IMR-90 (cell line): ENCODE results near the gene L3MBTL4. TPM values are rescaled to one million over a fixed set of nuclear protein-coding genes. Genes with fewer than 3 reads are reported as not detected.

Experiments used
- ATAC-seq: fragments of 200-7000 bp; cut with Tn5 transposase; 2 replicates; pipeline ENCODE4 v1.9.1; 2020; ENCODE audit warnings: low read depth, mild to moderate bottlenecking, moderate library complexity
- BruUV-seq: library from RNA; stranded (reverse); fragments of 400-500 nt; replicated peaks from 2 replicates; lab custom pipeline; 2021; lab: Mats Ljungman, UMichigan
- CTCF ChIA-PET: fragments of 300-600 bp; formaldehyde crosslinking; extraction: SDS; loops from one replicate; lab custom pipeline; 2021; ENCODE audit warnings: antibody characterized with exemption; lab: Yijun Ruan, JAX
- POLR2A ChIA-PET: fragments of 300-600 bp; sonication (Branson Sonifier 250); formaldehyde crosslinking; loops from one replicate; lab custom pipeline; 2022; ENCODE audit warnings: antibody characterized with exemption; ENCODE audit not compliant: unreplicated experiment; lab: Charles Lee
- DNase-seq: peaks from one replicate; pipeline ENCODE4 v3.0.0; 2013
- H2AFZ ChIP-seq: replicated peaks from 2 replicates; pipeline ENCODE3; 2013; ENCODE audit warnings: low read length, mild to moderate bottlenecking; ENCODE audit not compliant: poor library complexity
- H2AK5ac ChIP-seq: 2 replicates; pipeline ENCODE4 v1.6.1; 2013; ENCODE audit warnings: low read depth, low read length, inconsistent platforms
- H2AK9ac ChIP-seq: replicated peaks from 2 replicates; pipeline ENCODE3; 2013; ENCODE audit warnings: mild to moderate bottlenecking, low read depth, low read length, moderate library complexity; ENCODE audit not compliant: poor library complexity
- H2BK120ac ChIP-seq: 2 replicates; pipeline ENCODE4 v1.6.1; 2013; ENCODE audit warnings: low read depth, low read length, inconsistent platforms
- H2BK15ac ChIP-seq: 3 replicates; pipeline ENCODE4 v1.6.1; 2013; ENCODE audit warnings: low read depth, low read length, inconsistent platforms
- H2BK20ac ChIP-seq: 2 replicates; pipeline ENCODE4 v1.6.1; 2013; ENCODE audit warnings: low read depth, mild to moderate bottlenecking, inconsistent platforms, low read length, moderate library complexity
- H2BK5ac ChIP-seq: 2 replicates; pipeline ENCODE4 v1.6.1; 2013; ENCODE audit warnings: mild to moderate bottlenecking, low read depth, low read length, inconsistent platforms; ENCODE audit not compliant: poor library complexity, severe bottlenecking
- H3K14ac ChIP-seq: replicated peaks from 2 replicates; pipeline ENCODE4 v1.6.1; 2013; ENCODE audit warnings: low read depth, low read length, inconsistent platforms
- H3K18ac ChIP-seq: 2 replicates; pipeline ENCODE4 v1.6.1; 2013; ENCODE audit warnings: low read depth, low read length, control low read depth
- H3K23ac ChIP-seq: 2 replicates; pipeline ENCODE4 v1.6.1; 2013; ENCODE audit warnings: low read depth, low read length, inconsistent platforms
- H3K27ac ChIP-seq: 2 replicates; pipeline ENCODE4 v1.5.1; 2013; ENCODE audit warnings: mild to moderate bottlenecking, control low read depth, low read length; ENCODE audit not compliant: insufficient read depth
- H3K27me3 ChIP-seq: 2 replicates; pipeline ENCODE4 v1.6.1; 2013; ENCODE audit warnings: low read length; ENCODE audit not compliant: control insufficient read depth, insufficient read depth
- H3K36me3 ChIP-seq: 2 replicates; pipeline ENCODE4 v1.6.1; 2013; ENCODE audit warnings: low read length, mixed read lengths; ENCODE audit not compliant: control insufficient read depth, insufficient read depth
- H3K4ac ChIP-seq: 2 replicates; pipeline ENCODE4 v1.6.1; 2013; ENCODE audit warnings: low read depth, low read length, inconsistent platforms
- H3K4me1 ChIP-seq: 2 replicates; pipeline ENCODE4 v1.6.1; 2013; ENCODE audit warnings: low read length, mixed read lengths; ENCODE audit not compliant: control insufficient read depth, insufficient read depth
- H3K4me2 ChIP-seq: 2 replicates; pipeline ENCODE4 v1.6.1; 2013; ENCODE audit warnings: low read depth, mild to moderate bottlenecking, control low read depth, low read length, moderate library complexity
- H3K4me3 ChIP-seq: 2 replicates; pipeline ENCODE4 v1.5.1; 2013; ENCODE audit warnings: low read depth, mild to moderate bottlenecking, control low read depth, low read length, moderate library complexity; ENCODE audit not compliant: insufficient read depth
- H3K56ac ChIP-seq: 2 replicates; pipeline ENCODE4 v1.6.1; 2013; ENCODE audit warnings: low read length, inconsistent platforms; ENCODE audit not compliant: insufficient read depth; ENCODE audit errors: extremely low read depth
- H3K79me1 ChIP-seq, 2 experiments: 2 replicates each; pipeline ENCODE4 v1.6.1; 2013; ENCODE audit warnings: low read length in 2 of 2, inconsistent platforms in 1 of 2, low read depth in 1 of 2
- H3K9ac ChIP-seq: 2 replicates; pipeline ENCODE4 v1.6.1; 2013; ENCODE audit warnings: low read depth, low read length, control low read depth
- H3K9me1 ChIP-seq: 2 replicates; pipeline ENCODE4 v1.6.1; 2013; ENCODE audit warnings: low read length, inconsistent platforms; ENCODE audit not compliant: insufficient read depth
- H3K9me3 ChIP-seq: 2 replicates; pipeline ENCODE4 v1.6.1; 2013; ENCODE audit warnings: low read length; ENCODE audit not compliant: control insufficient read depth, insufficient read depth
- H4K20me1 ChIP-seq: 2 replicates; pipeline ENCODE4 v1.6.1; 2013; ENCODE audit warnings: low read length, inconsistent platforms; ENCODE audit not compliant: insufficient read depth
- H4K5ac ChIP-seq: 2 replicates; pipeline ENCODE4 v1.6.1; 2013; ENCODE audit warnings: mild to moderate bottlenecking, low read depth, low read length, control low read depth
- H4K8ac ChIP-seq, 2 experiments: 2 replicates each; pipeline ENCODE4 v1.6.1; 2013; ENCODE audit warnings: low read depth in 2 of 2, low read length in 2 of 2, control low read depth in 1 of 2, inconsistent platforms in 1 of 2
- H4K91ac ChIP-seq: 2 replicates; pipeline ENCODE4 v1.6.1; 2013; ENCODE audit warnings: low read depth, low read length, inconsistent platforms; ENCODE audit not compliant: insufficient read depth
- POLR2A ChIP-seq: IDR thresholded peaks from 2 replicates; pipeline ENCODE4 v1.6.1; 2012; ENCODE audit warnings: mild to moderate bottlenecking, low read depth, low read length
- SMC3 ChIP-seq: fragments of 150-350 bp; IDR thresholded peaks from 2 replicates; pipeline ENCODE4 v1.6.1; 2016; ENCODE audit warnings: low read depth, mild to moderate bottlenecking, antibody characterized with exemption, low read length, moderate library complexity
- WGBS, 2 experiments: methylation state at CpG; one replicate each; pipeline versions ENCODE4 v1.1.5 to v1.1.7; 2013; ENCODE audit warnings: missing lambda C conversion rate in 2 of 2; ENCODE audit not compliant: insufficient read length in 1 of 2; ENCODE audit errors: extremely low coverage in 2 of 2; 5-methylcytosine and 5-hydroxymethylcytosine counted together
- dilution Hi-C: fragments of 300-500 bp; cut with HindIII; formaldehyde crosslinking; loops from one replicate; pipeline ENCODE4 v1.14.3; 2018; ENCODE audit warnings: low sequenced_read_pairs; ENCODE audit not compliant: unreplicated experiment
- in situ Hi-C: fragments of 300-500 bp; cut with MboI; formaldehyde crosslinking; loops from 3 replicates; pipeline ENCODE4 v1.14.3; 2019; ENCODE audit warnings: low sequenced_read_pairs, inconsistent platforms, mixed read lengths
- intact Hi-C: fragments of 100-400 bp; cut with micrococcal nuclease; formaldehyde crosslinking; loops from 2 replicates; pipeline ENCODE4 v1.10.0; 2022
- polyA plus RNA-seq, 3 experiments: library from polyadenylated mRNA; depleted of rRNA; stranded (reverse); fragments of >200 nt; gene quantifications; 2 replicates each; pipeline ENCODE4 v1.2.3, GENCODE V29; 2012; ENCODE audit warnings: low replicate concordance in 1 of 3
- total RNA-seq: library from RNA; depleted of rRNA; stranded (reverse); fragments of >200 nt; gene quantifications from 2 replicates; pipeline ENCODE4 v1.2.3, GENCODE V29; 2012
- TF ChIP-seq, protein P1 (sequence below): conservative IDR thresholded peaks from 2 replicates; pipeline ENCODE4 v1.5.1; 2012; ENCODE audit warnings: mild to moderate bottlenecking, low read depth, low read length, improper control_type of control experiment

Gene L3MBTL4
- total and polyA plus RNA-seq, 2 of the 4 experiments (the other 2 are of a cell fraction) = under 0.01 to 0.02 TPM

DNA sequence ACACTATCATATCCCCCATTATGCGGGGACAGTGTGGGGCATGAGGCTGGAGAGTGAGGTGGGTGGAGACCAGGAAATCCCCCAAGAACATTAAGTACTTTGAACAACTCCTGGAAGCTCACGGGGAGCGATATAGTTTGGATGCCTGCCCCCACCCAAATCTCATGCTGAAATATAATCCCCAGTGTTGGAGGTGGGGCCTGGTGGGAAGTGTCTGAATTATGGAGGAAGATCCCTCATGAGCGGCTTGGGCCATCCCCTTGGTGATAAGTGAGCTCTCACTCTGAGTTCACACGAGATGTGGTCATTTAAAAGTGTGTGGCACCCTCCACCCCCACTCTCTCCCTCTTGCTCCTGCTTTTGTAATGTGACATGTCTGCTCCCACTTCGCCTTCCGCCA is 422.3 kb downstream of the L3MBTL4 start:
- Histone ChIP-seq H3K23ac (no peak overlapping the region), H2AFZ (no peak overlapping the region), H3K36me3 (no peaks in the 10 kb centered on the region), H2BK20ac (no peak overlapping the region), H3K79me1 (no peaks in the 10 kb centered on the region), H2BK15ac (no peak overlapping the region), H3K56ac (no peak overlapping the region), H3K9me1 (no peaks in the 10 kb centered on the region), H4K5ac (no peak overlapping the region), H3K27me3 (no peaks in the 10 kb centered on the region; the same call in 1 of the 2 replicates), H3K27ac (no peak overlapping the region), H4K8ac (no peak overlapping the region), H2BK5ac (no peak overlapping the region), H3K4ac (no peak overlapping the region), H3K4me1 (no peaks in the 10 kb centered on the region), H3K4me3 (no peak overlapping the region), H3K18ac (no peak overlapping the region), H3K9me3 (no peaks in the 10 kb centered on the region), H2AK5ac (no peak overlapping the region), H2AK9ac (no peak overlapping the region), H2BK120ac (no peak overlapping the region), H3K14ac (no peak overlapping the region), H3K4me2 (no peak overlapping the region), H3K9ac (no peak overlapping the region), H4K91ac (no peak overlapping the region), H4K20me1 (no peaks in the 10 kb centered on the region)
- TF ChIP-seq, protein P1, sequence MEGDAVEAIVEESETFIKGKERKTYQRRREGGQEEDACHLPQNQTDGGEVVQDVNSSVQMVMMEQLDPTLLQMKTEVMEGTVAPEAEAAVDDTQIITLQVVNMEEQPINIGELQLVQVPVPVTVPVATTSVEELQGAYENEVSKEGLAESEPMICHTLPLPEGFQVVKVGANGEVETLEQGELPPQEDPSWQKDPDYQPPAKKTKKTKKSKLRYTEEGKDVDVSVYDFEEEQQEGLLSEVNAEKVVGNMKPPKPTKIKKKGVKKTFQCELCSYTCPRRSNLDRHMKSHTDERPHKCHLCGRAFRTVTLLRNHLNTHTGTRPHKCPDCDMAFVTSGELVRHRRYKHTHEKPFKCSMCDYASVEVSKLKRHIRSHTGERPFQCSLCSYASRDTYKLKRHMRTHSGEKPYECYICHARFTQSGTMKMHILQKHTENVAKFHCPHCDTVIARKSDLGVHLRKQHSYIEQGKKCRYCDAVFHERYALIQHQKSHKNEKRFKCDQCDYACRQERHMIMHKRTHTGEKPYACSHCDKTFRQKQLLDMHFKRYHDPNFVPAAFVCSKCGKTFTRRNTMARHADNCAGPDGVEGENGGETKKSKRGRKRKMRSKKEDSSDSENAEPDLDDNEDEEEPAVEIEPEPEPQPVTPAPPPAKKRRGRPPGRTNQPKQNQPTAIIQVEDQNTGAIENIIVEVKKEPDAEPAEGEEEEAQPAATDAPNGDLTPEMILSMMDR = no peak
- no peak for TF ChIP-seq POLR2A
- TF ChIP-seq SMC3 = no peak
- CTCF ChIA-PET = no interaction called here
- no CpG with 5 or more reads among the region's 7 CpGs for WGBS, 2 experiments
- in situ Hi-C loops = no loop called here
- BruUV-seq = no TSS peak
- dilution Hi-C loops = no loop called here
- no peak for ATAC-seq
- intact Hi-C loops = no loop called here
- POLR2A ChIA-PET = no interaction called here
- no peak for DNase-seq
